Measurements from ENCODE around the gene FGF14.
"Not testable (repeated sequence)": the region's sequence is repeated elsewhere in the genome, so short reads cannot be mapped to it uniquely, and the experiment has no call there.

Gene FGF14

GRCh38 chr13:101868585-101869469, 533.0 kb downstream of the FGF14 start:
- no peak for DNase-seq (ENCODE audit: low read depth)

DNA sequence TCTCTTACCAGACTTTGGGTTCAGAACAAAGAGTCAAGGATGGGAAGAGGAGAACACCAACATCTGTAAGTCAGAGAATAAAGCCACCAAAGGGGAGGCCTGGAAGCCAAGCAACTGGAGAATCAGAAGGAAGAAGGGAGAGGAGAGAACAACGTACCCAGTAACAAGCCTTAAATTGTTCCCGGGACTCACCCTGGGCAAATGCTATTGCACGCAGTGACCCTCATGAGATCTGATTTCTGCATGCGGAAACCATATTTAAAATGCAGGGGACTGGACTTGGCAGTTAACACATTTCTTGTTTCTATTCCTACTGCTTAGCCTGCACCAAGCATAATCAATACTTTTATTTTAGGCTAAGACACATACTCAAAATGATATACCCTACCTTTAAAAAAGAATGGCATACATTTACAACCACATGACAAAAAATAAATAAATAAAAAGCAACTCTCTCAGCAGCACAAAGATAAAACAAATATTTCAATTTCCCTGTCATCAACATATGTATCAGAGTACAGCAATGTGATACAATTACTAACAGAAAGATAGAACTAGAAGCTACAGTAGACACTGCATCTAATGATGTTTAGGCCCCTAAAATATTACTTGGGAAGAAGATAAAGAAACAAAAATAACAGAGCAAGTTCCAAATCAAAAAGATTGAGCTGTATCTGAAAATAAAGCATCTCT, 534.8 kb downstream of the FGF14 start:
- DNase-seq (ENCODE audit: low read depth), result no peak

GRCh38 chr13:101858860-101859259, 543.0 kb downstream of the FGF14 start:
- no peak for DNase-seq (ENCODE audit: low read depth)

DNA sequence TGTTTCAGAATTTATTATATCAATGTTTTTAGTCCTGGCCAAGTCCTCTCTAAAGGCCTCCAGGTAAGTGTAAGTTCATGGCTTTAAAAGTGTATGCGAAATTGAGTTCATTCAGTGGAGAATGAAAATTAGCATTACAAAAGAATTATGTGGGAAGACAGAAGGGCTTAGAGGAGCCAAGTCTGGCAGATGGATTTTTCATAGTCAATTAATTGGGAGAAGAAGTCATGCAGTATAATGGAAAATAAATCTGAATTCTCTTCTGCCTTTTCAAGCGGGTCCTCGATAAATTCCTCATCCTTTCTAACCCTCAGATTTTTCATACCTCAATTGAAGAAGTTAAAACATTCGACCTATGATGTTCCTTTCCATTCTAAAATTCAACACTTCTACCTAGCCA, 555.1 kb downstream of the FGF14 start:
- no peak for DNase-seq (ENCODE audit: low read depth)

GRCh38 chr13:101846249-101846648, 555.6 kb downstream of the FGF14 start:
- no peak for DNase-seq (ENCODE audit: low read depth)

GRCh38 chr13:101845245-101846020, 556.4 kb downstream of the FGF14 start:
- DNase-seq (ENCODE audit: low read depth), result no peak

- no peak for DNase-seq (ENCODE audit: low read depth)
Observed at GRCh38 chr13:101841698-101842097, 560.1 kb downstream of the FGF14 start.

GRCh38 chr13:101838323-101838722, 563.5 kb downstream of the FGF14 start:
- no peak for DNase-seq (ENCODE audit: low read depth)

- not testable (repeated sequence) for DNase-seq (ENCODE audit: low read depth)
Observed at GRCh38 chr13:101837778-101838177, 564.1 kb downstream of the FGF14 start.

DNA sequence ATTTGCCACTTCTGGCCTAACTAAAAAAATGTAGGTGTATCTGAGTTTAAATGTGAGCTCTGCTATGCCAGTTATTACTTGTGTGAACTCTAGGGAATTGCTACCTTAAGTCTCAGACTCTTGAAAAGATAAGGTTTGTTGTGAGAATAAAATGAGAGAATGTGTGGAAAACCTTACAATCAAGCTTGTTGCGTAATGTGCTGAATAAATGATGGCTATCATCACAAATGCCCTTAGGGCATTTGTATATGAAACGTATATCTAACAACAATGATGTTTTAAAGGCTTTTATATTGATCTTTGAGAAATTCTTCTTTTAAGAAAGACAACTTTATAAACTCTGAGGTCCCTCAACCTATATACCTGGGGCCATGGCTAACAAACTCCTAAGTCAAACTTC, 564.6 kb downstream of the FGF14 start:
- no peak for DNase-seq (ENCODE audit: low read depth)

DNA sequence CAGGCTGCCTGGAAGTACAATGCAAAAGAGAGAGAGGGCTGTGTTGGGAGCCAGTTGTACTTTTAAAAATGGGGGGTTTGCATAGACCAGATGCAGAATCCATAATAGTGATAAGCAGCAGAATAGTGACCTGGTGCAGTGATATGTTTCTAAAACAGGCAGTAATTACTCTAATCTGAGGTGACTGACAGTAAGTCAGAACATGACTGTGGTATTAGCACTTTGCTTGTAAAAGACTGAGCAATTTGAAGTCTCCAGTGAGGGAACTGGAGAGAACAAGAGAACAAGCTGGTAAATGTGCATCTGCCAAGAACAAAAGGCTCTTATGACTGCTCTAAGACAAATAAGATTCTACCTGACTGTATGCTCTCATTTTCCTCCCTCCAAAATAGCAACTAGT, 565.9 kb downstream of the FGF14 start:
- DNase-seq (ENCODE audit: low read depth), result no peak

DNA sequence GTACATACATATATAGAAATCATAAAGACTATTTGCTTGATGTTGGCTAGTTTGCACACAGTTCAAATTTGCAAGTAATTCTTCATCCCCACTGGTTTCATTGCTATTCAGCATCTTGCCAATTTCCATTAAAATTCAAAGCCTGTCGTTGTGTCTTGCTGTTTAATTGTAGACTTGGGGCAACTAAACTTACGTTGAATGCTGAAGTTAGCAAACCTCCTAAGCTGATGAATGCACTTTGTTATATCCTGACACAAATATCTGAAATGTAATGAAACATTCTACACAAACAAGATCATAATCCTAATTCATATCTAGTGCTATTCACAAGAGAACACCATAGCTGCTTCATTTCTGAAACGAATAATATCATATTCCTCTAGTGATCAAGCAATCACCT, 568.2 kb downstream of the FGF14 start:
- no peak for DNase-seq (ENCODE audit: low read depth)

DNA sequence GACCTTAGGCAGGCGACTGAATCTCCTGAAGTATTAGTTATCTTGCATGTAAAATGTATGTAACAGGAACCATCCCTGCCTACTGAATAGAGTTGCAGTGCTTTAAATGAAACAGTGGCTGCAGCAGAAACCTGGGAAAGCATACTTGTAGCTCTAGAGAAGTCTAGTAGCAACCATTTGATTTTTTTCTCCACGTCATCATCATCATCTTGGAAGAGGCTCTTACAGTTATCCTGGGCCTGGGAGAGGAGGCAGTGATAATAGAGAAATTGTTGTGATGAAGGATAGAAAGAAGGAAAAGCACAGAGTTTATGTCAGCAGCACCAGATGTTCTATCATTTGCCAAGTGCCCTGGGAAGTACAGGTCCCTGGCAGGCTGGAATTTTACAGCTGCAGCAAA, 571.8 kb downstream of the FGF14 start:
- DNase-seq (ENCODE audit: low read depth), result no peak

DNA sequence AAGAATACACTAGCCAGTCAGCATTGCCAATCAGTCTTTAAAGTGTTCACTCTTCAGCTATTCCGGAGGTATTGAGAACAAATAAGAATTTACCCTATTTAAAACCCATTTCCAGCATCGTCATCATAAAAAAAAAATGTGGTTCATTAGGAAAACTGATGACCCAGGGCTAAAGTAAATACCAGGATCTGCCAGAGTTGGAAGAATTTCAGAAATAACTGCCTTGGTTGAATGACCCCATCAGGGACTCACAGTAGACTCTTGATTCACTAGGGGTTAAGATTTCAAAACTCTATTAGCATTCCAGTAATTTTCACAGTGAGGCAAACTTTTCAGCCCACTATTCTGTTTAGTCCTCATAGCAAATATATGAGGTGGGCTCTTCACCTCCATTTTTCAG, 572.4 kb downstream of the FGF14 start:
- no peak for DNase-seq (ENCODE audit: low read depth)

DNA sequence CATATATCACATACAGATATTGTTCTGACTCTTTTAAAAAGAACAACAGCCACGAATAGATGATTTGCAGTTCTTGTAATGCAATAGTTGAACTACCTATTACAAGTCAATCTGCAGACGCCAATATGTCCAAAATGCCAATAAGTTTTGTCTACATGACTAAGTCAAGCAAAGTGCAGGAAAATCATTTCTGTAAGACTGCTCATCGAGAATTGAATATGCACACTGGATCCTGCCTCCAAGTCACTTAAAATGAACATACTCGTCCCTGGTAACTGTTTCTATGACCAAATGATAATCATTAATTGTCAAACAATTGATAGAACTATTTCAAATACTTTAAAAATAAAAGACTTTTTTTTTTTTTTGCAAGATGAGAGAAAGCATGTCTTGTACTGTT, 573.7 kb downstream of the FGF14 start:
- DNase-seq (ENCODE audit: low read depth), result no peak

- DNase-seq (ENCODE audit: low read depth), result no peak
Observed at GRCh38 chr13:101817898-101818297, 584.0 kb downstream of the FGF14 start.

- no peak for DNase-seq (ENCODE audit: low read depth)
Observed at GRCh38 chr13:101811881-101812280, 590.0 kb downstream of the FGF14 start.

DNA sequence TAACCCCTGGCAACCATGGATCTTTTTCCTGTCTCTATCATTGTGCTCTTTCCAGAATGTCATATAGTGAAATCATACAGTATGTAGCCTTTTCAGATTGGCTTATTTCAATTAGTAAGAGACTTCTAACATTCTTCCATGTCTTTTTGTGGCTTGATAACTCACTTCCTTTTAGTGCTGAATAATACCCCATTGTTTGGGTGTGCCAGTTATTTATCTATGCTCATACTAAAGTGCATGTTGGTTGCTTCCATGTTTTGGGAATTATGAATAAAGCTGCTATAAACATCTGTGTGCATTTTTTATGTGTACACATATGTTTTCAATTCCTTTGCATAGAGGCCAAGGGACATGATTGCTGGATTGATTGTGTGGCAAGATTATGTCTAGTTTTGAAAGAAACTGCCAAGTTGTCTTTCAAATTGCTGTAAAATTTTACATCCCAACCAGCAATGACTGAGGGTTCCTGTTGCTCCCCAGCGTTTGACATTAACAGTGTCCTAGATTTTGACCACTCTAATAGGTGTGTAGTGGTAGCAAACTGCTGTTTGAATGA, 590.5 kb downstream of the FGF14 start:
- DNase-seq (ENCODE audit: low read depth), result no peak

- no peak for DNase-seq (ENCODE audit: low read depth)
Observed at GRCh38 chr13:101799196-101799595, 602.7 kb downstream of the FGF14 start.

DNA sequence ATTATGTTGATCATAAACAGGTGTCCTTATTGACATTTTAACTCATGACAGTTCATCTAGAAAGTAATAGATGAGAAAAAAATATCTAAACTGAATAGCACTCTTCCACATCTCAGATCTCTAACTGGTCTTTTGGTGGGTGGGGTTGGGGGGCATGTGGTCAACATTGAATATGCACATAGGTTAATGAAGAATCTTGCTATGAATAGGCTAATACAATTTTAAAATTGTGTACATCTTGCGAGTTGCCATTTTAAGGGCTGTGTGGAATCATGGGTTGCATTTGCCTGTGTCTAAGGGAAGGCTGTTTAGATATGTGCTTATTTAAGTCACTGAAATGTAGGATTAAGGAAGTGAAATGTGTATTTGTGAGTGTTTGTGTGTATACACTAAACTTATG, 603.4 kb downstream of the FGF14 start:
- DNase-seq (ENCODE audit: low read depth), result no peak

DNA sequence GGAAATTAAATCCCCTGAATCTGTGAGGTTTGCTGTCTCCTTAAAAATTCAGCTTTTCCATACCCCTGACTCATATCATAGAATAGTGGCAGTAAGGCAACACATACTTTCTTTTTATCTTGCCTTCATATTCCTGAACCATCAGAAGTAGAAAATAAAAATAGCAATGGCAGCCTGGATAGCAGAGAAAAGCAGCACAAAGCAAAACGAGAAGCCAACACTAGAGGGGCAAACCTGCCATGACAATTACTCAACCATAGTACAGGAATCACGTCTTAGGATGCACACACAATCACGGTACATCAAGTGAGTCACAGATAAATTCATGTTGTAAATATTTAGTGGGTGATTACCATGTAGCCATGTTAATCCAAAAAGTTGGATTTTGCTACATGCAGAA, 606.4 kb downstream of the FGF14 start:
- DNase-seq (ENCODE audit: low read depth), result no peak

DNA sequence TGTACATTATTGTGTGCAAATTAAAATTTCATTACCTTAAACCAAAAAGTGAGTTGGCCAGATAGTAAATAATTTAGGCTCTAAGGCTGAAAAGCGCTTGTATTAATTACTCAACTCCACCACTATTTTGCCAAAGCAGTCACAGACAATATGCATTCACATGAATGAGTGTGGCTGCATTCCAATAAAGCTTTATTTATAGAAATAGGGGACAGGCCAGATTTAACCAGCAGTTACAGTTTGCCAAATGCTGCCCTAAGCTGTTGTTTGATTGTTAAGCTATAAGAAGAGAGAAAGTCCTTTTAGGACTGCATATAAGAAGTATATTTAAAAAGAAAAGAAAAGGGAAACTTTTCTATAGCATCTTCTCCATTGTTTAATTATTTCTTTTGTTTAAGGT, 606.8 kb downstream of the FGF14 start:
- no peak for DNase-seq (ENCODE audit: low read depth)
